K562 (cell line): Measurements from ENCODE around the gene GCSAM.

Experiments used
- ARNT ChIP-seq, 2 experiments: fragments of 450-650 bp; IDR thresholded peaks; 2 replicates each; pipeline ENCODE4 v1.6.1; 2016; ENCODE audit warnings: mild to moderate bottlenecking in 1 of 2
- EP300 ChIP-seq: IDR thresholded peaks from 2 replicates; pipeline ENCODE4 v1.6.1; 2012; ENCODE audit warnings: low read length, improper control_type of control experiment
- GTF2E2 ChIP-seq: fragments of 200-800 bp; sonication (Bioruptor generic); IDR thresholded peaks from 2 replicates; pipeline ENCODE4 v1.6.1; 2016; ENCODE audit warnings: missing genetic modification characterization, missing compliant biosample characterization
- HMGXB4 ChIP-seq: sonication (generic); formaldehyde crosslinking; IDR thresholded peaks from 2 replicates; pipeline ENCODE4 v1.8.1; 2023; ENCODE audit warnings: mild to moderate bottlenecking, missing genetic modification reagents
- NBN ChIP-seq: fragments of 450-650 bp; IDR thresholded peaks from 2 replicates; pipeline ENCODE4 v1.6.1; 2016; ENCODE audit warnings: low read depth, mild to moderate bottlenecking
- NR2F6 ChIP-seq: fragments of 450-650 bp; formaldehyde crosslinking; IDR thresholded peaks from 2 replicates; pipeline ENCODE4 v1.4.0; 2020; ENCODE audit warnings: mild to moderate bottlenecking
- PBX2 ChIP-seq, 2 experiments: IDR thresholded peaks in 1 of 2; conservative IDR thresholded peaks in 1 of 2; 2 replicates each; pipeline ENCODE4 v1.6.1; 2016; ENCODE audit warnings: low read depth in 2 of 2, mild to moderate bottlenecking in 1 of 2, missing compliant biosample characterization in 1 of 2, missing genetic modification characterization in 1 of 2, moderate library complexity in 1 of 2
- POLR2AphosphoS5 ChIP-seq: IDR thresholded peaks from 2 replicates; pipeline ENCODE4 v1.6.1; 2011; ENCODE audit warnings: mild to moderate bottlenecking, low read depth, low read length, moderate library complexity; ENCODE audit not compliant: control insufficient read depth, insufficient read depth
- POU5F1 ChIP-seq: fragments of 150-350 bp; IDR thresholded peaks from 2 replicates; pipeline ENCODE4 v1.6.1; 2014; ENCODE audit warnings: borderline replicate concordance, low read length, low read depth, mild to moderate bottlenecking; ENCODE audit not compliant: partially characterized antibody
- SMC3 ChIP-seq: conservative IDR thresholded peaks from 2 replicates; pipeline ENCODE4 v1.6.1; 2011; ENCODE audit warnings: low read depth, low read length, improper control_type of control experiment; ENCODE audit not compliant: insufficient read depth
- YY1 ChIP-seq, 3 experiments: IDR thresholded peaks; 2 replicates each; pipeline ENCODE4 v1.6.1; 2011; ENCODE audit warnings: low read length in 2 of 3, mild to moderate bottlenecking in 2 of 3, moderate library complexity in 2 of 3, borderline replicate concordance in 1 of 3, control low read depth in 1 of 3, low read depth in 1 of 3; ENCODE audit not compliant: insufficient read depth in 3 of 3, insufficient replicate concordance in 2 of 3, control insufficient read depth in 1 of 3, insufficient read length in 1 of 3; ENCODE audit errors: extremely low read depth in 1 of 3
- ZBTB40 ChIP-seq, 2 experiments: fragments of 450-650 bp in 1 of 2; sonication (generic) in 1 of 2; formaldehyde crosslinking in 1 of 2; IDR thresholded peaks; 2 replicates each; pipeline versions ENCODE4 v1.7.1 to v1.9.0; 2016 to 2022; ENCODE audit warnings: inconsistent platforms in 1 of 2, mild to moderate bottlenecking in 1 of 2, missing genetic modification reagents in 1 of 2

GRCh38 chr3:112149136-112149535 is 16.1 kb upstream of the GCSAM start:
- TF ChIP-seq NBN (no peak), POLR2AphosphoS5 (no peak), YY1 (IDR thresholded peaks at IDR 0.05; ENCODE audit: borderline replicate concordance in 1 of 3, control insufficient read depth in 1 of 3, extremely low read depth in 1 of 3, insufficient read depth in 3 of 3, insufficient read length in 1 of 3, insufficient replicate concordance in 2 of 3, low read depth in 1 of 3, low read length in 2 of 3) (no peak), POU5F1 (no peak), NR2F6 (CRISPR knock-in tag) (no peak), PBX2 (CRISPR knock-in tag; IDR thresholded peaks at IDR 0.05; ENCODE audit: low read depth) (no peak), PBX2 (tag; conservative IDR thresholded peaks at IDR 0.05; ENCODE audit: low read depth) (no peak), EP300 (no peak), SMC3 (no peak), ARNT (IDR thresholded peaks at IDR 0.05) (no peak), HMGXB4 (CRISPR knock-in tag) (no peak), ZBTB40 (IDR thresholded peaks at IDR 0.05) (no peak), ZBTB40 (CRISPR knock-in tag; IDR thresholded peaks at IDR 0.05) (no peak), GTF2E2 (no peak)
